HEK293 (cell line): ENCODE measurements around the gene FRMD4A.

ENCODE experiments used
- BCL11B ChIP-seq: fragments of 450-650 bp; formaldehyde crosslinking; IDR thresholded peaks from 2 replicates; pipeline ENCODE4 v1.5.1; 2016; ENCODE audit warnings: low read depth, missing biosample characterization, missing genetic modification characterization
- ELK4 ChIP-seq: IDR thresholded peaks from 2 replicates; pipeline ENCODE4 v1.6.1; 2011; ENCODE audit warnings: mild to moderate bottlenecking, low read depth, low read length, borderline replicate concordance
- GLIS1 ChIP-seq: fragments of 450-650 bp; formaldehyde crosslinking; IDR thresholded peaks from 2 replicates; pipeline ENCODE4 v1.5.1; 2016; ENCODE audit warnings: missing biosample characterization, missing genetic modification characterization
- HOXC10 ChIP-seq: sonication (generic); formaldehyde crosslinking; IDR thresholded peaks from 2 replicates; pipeline ENCODE4 v1.8.1; 2023; ENCODE audit warnings: mild to moderate bottlenecking, missing genetic modification reagents
- INSM2 ChIP-seq: fragments of 450-650 bp; formaldehyde crosslinking; IDR thresholded peaks from 2 replicates; pipeline ENCODE4 v1.5.1; 2016; ENCODE audit warnings: missing biosample characterization, missing genetic modification characterization
- KLF10 ChIP-seq: fragments of 450-650 bp; IDR thresholded peaks from 2 replicates; pipeline ENCODE4 v1.5.1; 2018; ENCODE audit warnings: missing biosample characterization, mild to moderate bottlenecking, missing genetic modification characterization
- KLF9 ChIP-seq: fragments of 450-650 bp; formaldehyde crosslinking; IDR thresholded peaks from 2 replicates; pipeline ENCODE4 v1.5.1; 2016; ENCODE audit warnings: missing biosample characterization, missing genetic modification characterization, low read depth
- MYNN ChIP-seq: fragments of 450-650 bp; formaldehyde crosslinking; IDR thresholded peaks from 2 replicates; pipeline ENCODE4 v1.5.1; 2016; ENCODE audit warnings: missing biosample characterization, missing genetic modification characterization, borderline replicate concordance
- OVOL3 ChIP-seq: fragments of 450-650 bp; formaldehyde crosslinking; IDR thresholded peaks from 2 replicates; pipeline ENCODE4 v1.5.1; 2016; ENCODE audit warnings: missing biosample characterization, missing genetic modification characterization
- ZBTB44 ChIP-seq: fragments of 450-650 bp; IDR thresholded peaks from 2 replicates; pipeline ENCODE4 v1.5.1; 2018; ENCODE audit warnings: missing biosample characterization, mild to moderate bottlenecking, missing genetic modification characterization
- ZBTB6 ChIP-seq: fragments of 450-650 bp; formaldehyde crosslinking; IDR thresholded peaks from 2 replicates; pipeline ENCODE4 v1.5.1; 2017; ENCODE audit warnings: missing biosample characterization, missing genetic modification characterization
- ZNF18 ChIP-seq: fragments of 450-650 bp; formaldehyde crosslinking; IDR thresholded peaks from 2 replicates; pipeline ENCODE4 v1.5.1; 2016; ENCODE audit warnings: missing biosample characterization, missing genetic modification characterization
- ZNF335 ChIP-seq: fragments of 450-650 bp; formaldehyde crosslinking; conservative IDR thresholded peaks from 2 replicates; pipeline ENCODE4 v1.5.1; 2016; ENCODE audit warnings: missing biosample characterization, missing genetic modification characterization
- ZNF510 ChIP-seq: fragments of 450-650 bp; formaldehyde crosslinking; IDR thresholded peaks from 2 replicates; pipeline ENCODE4 v1.5.1; 2018; ENCODE audit warnings: mild to moderate bottlenecking, missing genetic modification characterization, missing biosample characterization; ENCODE audit not compliant: insufficient replicate concordance
- ZNF518A ChIP-seq: fragments of 450-650 bp; formaldehyde crosslinking; conservative IDR thresholded peaks from 2 replicates; pipeline ENCODE4 v1.5.1; 2016; ENCODE audit warnings: low read depth, missing biosample characterization, missing genetic modification characterization
- ZNF530 ChIP-seq: fragments of 450-650 bp; formaldehyde crosslinking; IDR thresholded peaks from 2 replicates; pipeline ENCODE4 v1.5.1; 2016; ENCODE audit warnings: low read depth, missing biosample characterization, missing genetic modification characterization
- ZNF560 ChIP-seq: fragments of 450-650 bp; formaldehyde crosslinking; IDR thresholded peaks from 2 replicates; pipeline ENCODE4 v1.5.1; 2017; ENCODE audit warnings: missing biosample characterization, missing genetic modification characterization, borderline replicate concordance
- ZNF561 ChIP-seq: fragments of 450-650 bp; IDR thresholded peaks from 2 replicates; pipeline ENCODE4 v1.5.1; 2018; ENCODE audit warnings: missing biosample characterization, missing genetic modification characterization, borderline replicate concordance
- ZNF624 ChIP-seq: fragments of 450-650 bp; formaldehyde crosslinking; IDR thresholded peaks from 2 replicates; pipeline ENCODE4 v1.5.1; 2017; ENCODE audit warnings: missing biosample characterization, missing genetic modification characterization
- ZNF629 ChIP-seq: fragments of 450-650 bp; formaldehyde crosslinking; IDR thresholded peaks from 2 replicates; pipeline ENCODE4 v1.5.1; 2017; ENCODE audit warnings: missing biosample characterization, missing genetic modification characterization
- ZNF654 ChIP-seq: fragments of 450-650 bp; formaldehyde crosslinking; IDR thresholded peaks from 2 replicates; pipeline ENCODE4 v1.5.1; 2016; ENCODE audit warnings: low read depth, missing biosample characterization, missing genetic modification characterization
- ZNF660 ChIP-seq: fragments of 450-650 bp; IDR thresholded peaks from 2 replicates; pipeline ENCODE4 v1.5.1; 2018; ENCODE audit warnings: missing biosample characterization, mild to moderate bottlenecking, missing genetic modification characterization
- ZNF670 ChIP-seq: fragments of 450-650 bp; formaldehyde crosslinking; IDR thresholded peaks from 2 replicates; pipeline ENCODE4 v1.5.1; 2016; ENCODE audit warnings: missing biosample characterization, missing genetic modification characterization, low read depth
- ZNF776 ChIP-seq: fragments of 450-650 bp; formaldehyde crosslinking; IDR thresholded peaks from 2 replicates; pipeline ENCODE4 v1.5.0; 2017; ENCODE audit warnings: missing biosample characterization, missing genetic modification characterization, borderline replicate concordance
- ZNF830 ChIP-seq: fragments of 450-650 bp; IDR thresholded peaks from 2 replicates; pipeline ENCODE4 v1.5.0; 2018; ENCODE audit warnings: missing biosample characterization, missing genetic modification characterization, low read depth, mild to moderate bottlenecking, moderate library complexity
- ZNF843 ChIP-seq: fragments of 450-650 bp; formaldehyde crosslinking; IDR thresholded peaks from 2 replicates; pipeline ENCODE4 v1.5.1; 2016; ENCODE audit warnings: missing biosample characterization, missing genetic modification characterization
- TF ChIP-seq, protein P1 (sequence below): fragments of 450-650 bp; formaldehyde crosslinking; IDR thresholded peaks from 2 replicates; pipeline ENCODE4 v1.5.1; 2016; ENCODE audit warnings: missing biosample characterization, missing genetic modification characterization

FRMD4A gene

GRCh38 chr10:13637303-13637856, 693.3 kb downstream of the FRMD4A start (continued):
- no peak for TF ChIP-seq ZNF530 (tag by site-specific recombination)
- TF ChIP-seq ZNF624 (tag by site-specific recombination): no peak
- no peak for TF ChIP-seq ZBTB6 (tag by site-specific recombination)
- no peak for TF ChIP-seq ZNF18 (tag by site-specific recombination)
- no peak for TF ChIP-seq HOXC10 (CRISPR knock-in tag)
- no peak for TF ChIP-seq ZNF560 (tag by site-specific recombination)
- TF ChIP-seq ZNF518A: no peak
- peak; percentile 56; the same call in 1 of the 2 replicates for TF ChIP-seq GLIS1 (tag by site-specific recombination)
- no peak; the same call in 1 of the 2 replicates for TF ChIP-seq INSM2
- no peak for TF ChIP-seq ZNF510 (tag by site-specific recombination)
- 0 out of 2 replicates have a peak, but pooled peaks have one; percentile 40 for TF ChIP-seq ZBTB44 (tag by site-specific recombination)
- TF ChIP-seq, protein P1, sequence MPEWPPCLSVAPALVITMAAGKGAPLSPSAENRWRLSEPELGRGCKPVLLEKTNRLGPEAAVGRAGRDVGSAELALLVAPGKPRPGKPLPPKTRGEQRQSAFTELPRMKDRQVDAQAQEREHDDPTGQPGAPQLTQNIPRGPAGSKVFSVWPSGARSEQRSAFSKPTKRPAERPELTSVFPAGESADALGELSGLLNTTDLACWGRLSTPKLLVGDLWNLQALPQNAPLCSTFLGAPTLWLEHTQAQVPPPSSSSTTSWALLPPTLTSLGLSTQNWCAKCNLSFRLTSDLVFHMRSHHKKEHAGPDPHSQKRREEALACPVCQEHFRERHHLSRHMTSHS (tag by site-specific recombination): no peak
- no peak for TF ChIP-seq BCL11B
- TF ChIP-seq ZNF660 (tag by site-specific recombination): no peak
- TF ChIP-seq ZNF335 (tag by site-specific recombination): no peak
- TF ChIP-seq KLF10 (tag by site-specific recombination): no peak
- no peak for TF ChIP-seq ZNF561
- TF ChIP-seq ZNF629 (tag by site-specific recombination): peak; percentile 68; the same call in 1 of the 2 replicates
- TF ChIP-seq OVOL3: peak; percentile 72; the same call in 1 of the 2 replicates
- no peak for TF ChIP-seq ZNF670 (tag by site-specific recombination)
- TF ChIP-seq ZNF843 (tag by site-specific recombination): no peak
- no peak for TF ChIP-seq ZNF830 (tag by site-specific recombination)
- no peak for TF ChIP-seq ZNF654 (tag by site-specific recombination)
- TF ChIP-seq ELK4: no peak
- no peak for TF ChIP-seq ZNF776 (tag by site-specific recombination)
- TF ChIP-seq MYNN (tag by site-specific recombination): no peak
- TF ChIP-seq KLF9 (tag by site-specific recombination): no peak
